HG02973 (cell line): ENCODE results near the gene RAB17.
A peak's percentile ranks its signal among the peaks of the same experiment; 100 is the strongest.

ENCODE experiments used
- ATAC-seq: cut with Tn5 transposase; IDR thresholded peaks from one replicate; pipeline ENCODE4 v1.9.1; 2021; ENCODE audit warnings: moderate library complexity; ENCODE audit not compliant: unreplicated experiment

Gene RAB17

DNA sequence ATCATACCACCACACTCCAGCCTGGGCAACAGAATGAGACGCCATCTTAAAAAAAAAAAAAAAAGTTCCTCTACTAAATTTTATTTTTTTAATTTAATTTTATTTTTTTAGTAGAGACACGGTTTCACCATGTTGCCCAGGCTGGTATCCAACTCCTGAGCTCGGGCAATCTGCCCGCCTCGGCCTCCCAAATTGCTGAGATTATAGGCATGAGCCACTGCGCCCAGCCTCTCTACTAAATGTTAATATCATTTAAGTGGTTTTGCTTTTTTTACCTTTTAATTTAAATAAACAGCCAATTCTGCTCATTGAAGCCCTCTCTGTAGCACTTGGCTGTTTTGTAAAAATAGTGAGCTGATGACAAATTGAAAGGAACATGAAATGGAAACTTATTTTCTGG is 9.2 kb downstream of the RAB17 start:
- no peak for ATAC-seq

DNA sequence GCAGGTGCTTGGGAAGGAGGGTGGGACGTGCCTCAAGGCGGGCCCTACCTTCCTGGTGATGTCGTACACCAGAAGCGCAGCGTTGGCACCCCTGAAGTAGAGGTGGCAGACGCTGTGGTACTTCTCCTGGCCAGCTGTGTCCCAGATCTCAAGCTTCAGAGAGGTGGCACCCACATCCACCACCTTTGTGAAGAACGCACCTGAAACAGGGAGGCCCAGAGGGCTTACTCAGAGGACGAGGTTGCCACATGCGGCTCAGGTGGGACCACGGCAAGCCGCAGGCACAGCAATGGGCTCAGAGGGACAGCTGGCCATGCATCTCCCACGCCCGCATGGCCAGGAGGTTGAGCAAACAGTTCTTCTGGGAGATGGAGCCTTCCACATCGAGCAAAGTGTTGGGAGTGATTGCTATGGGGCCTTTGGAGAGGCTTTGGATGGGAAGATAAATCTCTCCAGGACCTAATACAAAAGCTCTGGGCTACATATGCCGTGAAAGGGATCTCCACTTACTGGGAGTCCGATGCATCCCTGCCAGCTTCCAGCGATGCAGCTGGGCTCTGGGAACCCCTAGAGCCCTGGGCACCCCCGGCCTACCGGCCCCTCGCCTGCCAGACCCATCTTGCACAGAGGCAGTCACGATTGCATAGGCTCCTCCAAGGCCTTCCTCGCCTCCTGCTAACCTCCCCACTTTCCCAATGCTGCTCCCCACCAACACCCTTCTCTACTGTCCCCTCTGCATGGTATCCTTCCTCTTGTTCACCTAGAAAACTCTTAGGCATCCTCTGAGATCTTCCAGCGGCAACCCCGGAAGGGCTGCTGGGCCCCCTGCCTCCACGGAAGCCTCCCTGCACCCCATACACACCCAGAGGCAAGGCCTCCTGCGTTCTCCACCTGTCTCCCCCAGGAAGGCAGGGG is 12.3 kb downstream of the RAB17 start:
- ATAC-seq: no peak

DNA sequence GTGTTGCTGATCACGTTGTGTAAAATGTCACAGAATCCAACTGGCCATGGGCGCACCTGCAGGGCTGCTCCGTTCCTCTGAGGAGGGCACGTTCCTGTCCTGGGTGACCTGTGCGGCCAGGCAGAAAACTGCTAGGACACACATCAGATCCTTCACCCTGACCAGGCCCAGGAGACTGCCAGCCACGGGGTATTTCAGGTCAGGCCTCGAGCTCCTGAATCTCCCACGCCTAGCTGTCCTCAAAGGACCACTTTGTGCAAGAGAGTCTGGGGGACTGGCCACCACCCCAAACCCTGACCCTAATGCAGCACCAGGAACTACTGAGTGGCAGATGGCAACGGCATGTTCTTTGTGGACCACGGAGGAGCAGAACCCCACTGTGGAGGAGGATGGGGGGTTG is 13.1 kb downstream of the RAB17 start:
- no peak for ATAC-seq

DNA sequence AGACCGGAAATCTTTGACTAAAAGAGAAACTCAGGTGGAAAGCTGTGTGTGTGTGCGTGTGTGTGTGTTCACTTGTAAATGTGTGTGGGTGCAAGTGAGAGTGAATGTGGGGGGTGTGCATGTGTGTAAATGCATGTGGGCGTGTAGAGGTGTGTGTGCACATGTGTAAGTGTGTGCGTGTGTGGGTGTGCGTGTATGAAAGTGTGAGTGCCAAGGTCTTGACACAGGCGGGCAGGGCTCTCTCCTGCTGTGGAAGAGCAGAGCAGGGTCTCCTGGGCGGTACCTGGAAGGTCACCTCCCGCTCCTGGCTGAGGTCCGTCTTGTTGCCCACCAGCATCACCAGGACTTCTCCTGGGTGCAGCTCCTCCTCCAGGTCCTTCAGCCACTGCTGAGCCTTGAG is 13.6 kb downstream of the RAB17 start:
- ATAC-seq: no peak

DNA sequence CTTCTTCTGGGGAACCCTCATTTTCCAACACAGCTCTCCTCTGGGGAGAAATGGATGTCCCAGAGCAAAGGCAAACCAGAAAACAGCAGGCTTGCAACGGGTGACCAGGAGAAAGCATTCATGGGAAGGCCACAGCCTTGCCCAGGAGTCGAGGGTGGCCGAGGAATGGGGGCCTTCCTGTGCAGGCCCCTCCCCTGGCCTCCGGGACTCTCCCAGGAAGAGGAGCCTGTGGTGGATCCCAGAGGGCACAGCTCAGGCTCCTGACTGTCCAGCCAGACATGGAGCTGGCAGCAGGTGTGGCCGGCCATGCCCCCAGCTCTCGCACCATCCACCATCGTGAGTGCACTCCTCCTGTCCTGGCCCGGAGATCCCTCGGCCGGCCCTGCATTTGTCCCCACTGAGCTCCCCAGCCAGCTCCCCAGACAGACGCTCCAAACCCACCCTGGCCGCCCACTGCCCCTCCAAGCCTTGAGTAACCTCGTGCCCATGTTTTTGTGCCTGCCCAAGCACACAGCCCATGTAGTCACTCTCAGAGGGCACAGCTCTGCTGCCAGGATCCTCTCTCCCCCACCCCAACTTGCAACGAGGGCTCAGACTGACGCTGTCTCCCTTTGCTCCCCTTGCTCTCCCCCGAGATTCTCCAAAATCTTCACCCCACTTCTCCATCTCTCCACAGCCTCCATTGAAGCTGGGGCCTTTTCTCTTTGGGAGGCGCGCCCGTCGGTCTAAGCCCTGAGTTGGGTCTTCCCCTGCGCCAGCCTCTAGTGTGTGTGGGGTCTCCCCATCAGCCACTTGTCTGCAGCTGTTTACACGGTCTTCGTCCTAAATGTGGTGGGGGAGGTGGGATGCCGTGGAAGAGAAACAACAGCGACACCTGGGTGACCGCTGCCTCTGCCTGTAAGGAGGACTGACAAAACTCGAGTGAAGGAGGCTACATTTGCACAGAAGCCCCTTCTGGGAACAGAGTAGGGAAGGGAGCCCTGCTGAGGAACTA is 14.4 kb downstream of the RAB17 start:
- no peak for ATAC-seq

DNA sequence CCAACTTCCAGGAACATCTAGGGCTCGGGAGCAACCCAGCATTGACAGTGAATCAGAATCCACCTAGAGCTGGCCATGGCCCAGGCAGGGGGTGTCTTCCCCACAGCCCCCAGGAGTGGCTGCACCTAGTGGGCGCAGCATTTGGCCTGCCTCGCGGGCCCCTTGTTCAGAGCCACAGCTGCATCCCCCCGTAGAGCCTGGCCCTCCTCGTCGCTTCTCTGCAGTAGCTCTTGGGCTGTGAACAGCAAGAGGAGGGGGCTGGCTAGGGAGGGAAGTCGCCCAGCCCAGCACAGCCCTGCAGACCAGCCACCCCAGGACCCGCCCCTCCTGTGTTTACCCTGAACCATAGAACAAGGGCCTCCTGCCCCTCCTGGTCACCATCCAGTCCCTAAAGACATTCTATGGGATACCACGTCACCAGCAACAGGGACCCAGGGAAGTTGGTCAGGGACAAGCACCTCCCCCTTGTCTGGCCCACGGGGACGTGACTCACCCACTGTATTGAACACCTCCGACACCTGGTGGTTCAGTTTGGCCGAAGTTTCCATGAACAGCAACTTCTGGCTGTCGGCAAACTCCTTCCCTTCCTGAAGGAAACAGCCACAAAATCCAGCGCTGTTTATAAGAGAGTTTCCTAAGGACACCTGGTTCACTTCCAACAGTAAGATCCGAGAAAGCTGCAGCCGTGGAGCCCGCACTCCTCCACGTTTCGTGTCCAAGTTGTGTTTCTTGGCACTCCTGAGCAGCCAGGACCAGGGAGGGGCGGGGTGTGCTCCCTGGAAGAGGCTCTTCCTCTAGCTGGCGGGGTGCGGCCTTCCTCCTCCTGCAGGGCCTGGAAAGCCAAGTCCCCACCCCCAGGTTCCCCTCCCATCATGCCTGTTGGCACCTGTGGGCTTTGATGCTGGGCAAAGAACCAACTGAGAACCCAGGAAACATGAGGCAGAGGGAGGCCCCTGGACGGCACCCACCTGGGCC is 15.4 kb downstream of the RAB17 start:
- no peak for ATAC-seq

DNA sequence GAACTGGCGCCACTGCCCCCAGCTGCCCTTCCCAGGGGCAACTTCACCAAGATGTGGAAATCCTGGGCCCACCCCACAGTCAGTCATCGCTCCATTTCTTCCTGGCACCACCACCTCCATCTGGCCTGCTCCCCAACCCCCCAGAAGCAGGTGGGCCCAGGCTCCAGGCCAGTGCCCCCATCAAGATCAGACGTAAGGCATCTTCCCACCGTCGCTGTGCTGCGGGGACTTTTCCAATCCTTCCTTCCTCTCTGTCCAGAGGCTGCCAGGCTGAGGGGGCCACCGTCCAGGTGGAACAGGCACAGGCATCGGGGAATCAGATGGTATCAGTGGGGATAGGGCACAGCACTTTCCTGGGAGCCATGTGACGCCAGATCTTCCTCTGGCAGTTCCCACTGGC is 16.1 kb downstream of the RAB17 start:
- no peak for ATAC-seq

DNA sequence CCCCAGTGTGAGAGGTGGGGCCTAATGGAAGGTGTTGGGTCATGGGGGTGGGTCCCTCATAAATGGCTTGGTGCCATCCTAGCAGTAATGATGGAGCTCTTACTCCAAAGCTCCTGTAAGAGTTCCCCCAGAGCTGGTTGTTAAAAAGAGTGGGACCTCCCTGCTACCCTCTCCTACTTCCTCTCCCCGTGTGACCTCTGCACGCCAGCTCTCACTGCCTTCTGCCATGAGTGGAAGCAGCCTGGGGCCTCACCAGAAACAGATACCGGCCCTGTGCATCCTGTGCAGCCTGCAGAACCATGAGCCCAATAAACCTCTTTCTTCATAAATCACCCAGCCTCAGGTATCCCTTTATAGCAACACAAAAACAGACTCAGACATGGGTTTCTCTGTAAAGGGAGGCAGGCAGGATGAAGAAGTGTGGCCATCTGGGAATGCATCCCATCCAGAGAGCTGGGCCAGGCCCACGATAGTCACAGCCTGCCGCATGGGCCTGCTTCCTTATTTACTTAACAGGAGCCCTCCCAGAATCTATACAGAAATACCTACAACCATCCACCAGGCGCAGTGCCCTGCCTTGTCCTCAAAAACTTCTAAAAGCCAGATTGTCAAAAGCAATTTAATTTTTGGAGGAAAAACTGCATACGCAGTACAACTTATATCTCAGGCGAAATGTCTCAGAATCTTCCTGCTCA is 16.7 kb downstream of the RAB17 start:
- ATAC-seq: no peak

DNA sequence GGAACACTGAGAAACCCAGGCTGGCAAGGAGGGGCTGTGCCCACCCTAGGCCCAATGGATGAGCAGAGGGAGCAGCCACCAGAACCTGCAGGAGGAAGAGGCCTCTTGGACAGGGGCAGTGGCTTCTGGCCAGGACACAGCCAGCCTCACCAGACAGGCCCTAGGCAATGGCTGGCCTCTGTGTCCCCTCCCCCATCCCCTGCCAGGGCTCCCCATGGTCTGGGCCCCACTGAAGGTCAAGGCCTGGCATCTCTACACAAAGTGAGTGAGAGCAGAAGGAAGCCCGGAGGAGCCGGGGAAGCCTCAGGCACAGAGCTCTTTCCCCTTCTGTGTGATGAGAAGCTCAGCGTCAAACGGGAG is 17.8 kb downstream of the RAB17 start:
- ATAC-seq: no peak

DNA sequence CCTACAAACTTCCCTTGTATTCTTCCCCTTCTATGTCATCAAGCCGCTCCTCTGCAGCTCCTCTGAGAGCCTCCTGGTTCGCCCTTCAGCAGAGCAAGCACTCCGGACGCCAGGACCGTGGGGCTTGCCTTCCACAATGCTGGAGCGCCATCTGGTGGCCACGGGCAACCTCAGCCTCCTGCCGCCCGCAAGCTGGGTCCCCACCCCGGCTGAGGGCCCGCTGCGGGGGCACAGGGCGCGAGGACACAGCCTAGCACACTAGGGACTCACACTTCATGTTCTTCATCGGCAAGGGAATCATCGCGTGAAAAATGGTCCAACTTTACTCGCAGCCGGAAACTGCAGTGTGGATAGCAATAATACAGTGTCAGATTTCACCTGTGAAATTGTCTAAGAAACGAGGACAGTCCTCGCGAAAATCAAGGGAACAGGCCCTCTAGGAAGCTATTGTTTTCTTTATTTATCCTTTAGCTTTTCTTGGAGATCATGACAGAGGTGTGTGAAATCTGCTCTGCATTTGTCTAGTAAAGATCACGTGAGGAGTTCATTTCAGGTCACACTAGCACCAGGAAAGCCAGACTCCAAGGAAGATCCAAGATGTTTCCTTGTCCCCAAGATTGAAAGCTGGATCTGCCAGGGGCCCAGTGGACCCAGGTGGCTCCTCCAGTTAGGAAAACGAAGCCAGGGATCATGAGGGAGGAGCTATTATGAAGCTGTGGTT is 18.4 kb downstream of the RAB17 start:
- peak; percentile 77 for ATAC-seq

DNA sequence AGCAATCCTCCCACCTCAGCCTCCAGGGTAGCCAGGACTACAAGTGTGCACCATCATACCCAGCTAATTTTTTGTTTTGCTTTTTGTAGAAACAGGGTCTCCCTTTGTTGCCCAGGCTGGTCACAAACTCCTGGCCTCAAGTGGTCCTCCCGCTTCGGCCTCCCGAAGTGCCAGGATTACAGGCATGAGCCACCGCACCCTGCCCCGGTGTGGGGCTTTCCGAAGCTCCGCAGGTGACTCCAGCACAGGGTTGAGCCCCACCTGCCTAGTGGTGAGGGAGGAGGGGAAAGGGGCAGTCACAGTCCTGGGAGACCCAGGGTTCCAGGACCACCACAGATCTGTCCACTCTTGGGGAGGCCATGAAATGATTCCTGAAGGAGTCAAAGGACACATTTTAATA is 19.0 kb downstream of the RAB17 start:
- ATAC-seq: no peak

DNA sequence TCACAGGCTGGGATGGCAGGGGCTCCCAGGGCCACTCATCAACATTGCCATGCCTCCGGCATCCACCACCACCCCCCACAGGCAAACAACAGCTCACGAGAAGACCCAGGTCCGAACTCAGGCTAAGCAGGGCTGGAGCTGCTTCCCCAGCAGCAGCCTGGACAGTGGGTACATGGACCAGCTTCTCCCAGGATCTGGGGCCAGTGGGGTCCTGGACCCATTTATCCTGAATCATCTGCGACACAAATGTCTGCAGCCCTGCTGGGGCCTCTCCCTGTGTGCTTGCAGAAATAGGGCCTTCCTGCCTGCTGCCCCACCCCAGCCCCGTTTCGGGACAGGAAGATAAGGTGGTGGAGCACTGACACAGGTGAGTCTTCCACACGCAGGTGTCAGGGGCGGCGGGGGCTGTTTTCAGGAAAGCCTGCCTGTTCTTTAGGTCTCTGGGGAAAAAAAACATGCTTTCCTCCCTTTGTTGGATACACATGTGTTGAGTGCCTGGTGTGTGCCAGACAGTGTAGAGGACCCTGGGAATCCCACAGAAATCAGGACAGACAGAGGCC is 19.7 kb downstream of the RAB17 start:
- no peak for ATAC-seq

DNA sequence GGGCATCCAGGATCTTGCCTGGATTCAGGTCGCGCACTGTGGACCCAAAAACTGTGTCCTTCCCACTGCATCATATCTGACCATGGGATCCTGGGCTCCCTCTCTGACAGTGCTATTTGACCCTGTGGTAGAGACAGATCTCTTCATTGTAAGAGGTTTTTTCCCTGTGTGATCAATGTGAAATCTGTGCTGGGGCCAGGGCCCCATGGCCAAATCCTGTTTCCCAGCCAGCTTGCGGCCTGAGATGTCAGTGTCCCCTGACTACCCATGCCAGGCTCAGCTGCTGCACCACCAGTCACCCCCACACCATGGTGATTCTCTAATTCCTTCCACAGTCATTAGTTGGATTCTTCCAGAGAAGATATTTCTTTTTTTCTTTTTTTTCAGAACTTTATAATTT is 20.6 kb downstream of the RAB17 start:
- no peak for ATAC-seq

DNA sequence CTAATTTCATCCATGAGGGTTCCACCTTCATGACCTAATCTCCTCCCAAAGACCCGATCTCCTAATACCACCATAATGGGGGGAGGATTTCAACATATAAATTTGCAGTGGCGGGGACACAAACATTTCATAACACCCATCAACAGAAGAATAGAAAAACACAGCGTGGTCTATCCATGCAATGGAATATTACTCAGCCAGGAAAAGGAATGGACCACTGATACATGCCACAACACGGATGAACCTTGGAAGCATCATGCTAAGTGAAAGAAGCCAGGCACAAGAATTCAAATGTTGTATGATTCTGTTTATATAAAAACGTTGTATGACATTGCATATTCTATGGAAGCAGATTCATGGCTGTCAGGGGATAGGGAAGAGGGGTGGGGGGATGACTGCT is 21.5 kb downstream of the RAB17 start:
- no peak for ATAC-seq

DNA sequence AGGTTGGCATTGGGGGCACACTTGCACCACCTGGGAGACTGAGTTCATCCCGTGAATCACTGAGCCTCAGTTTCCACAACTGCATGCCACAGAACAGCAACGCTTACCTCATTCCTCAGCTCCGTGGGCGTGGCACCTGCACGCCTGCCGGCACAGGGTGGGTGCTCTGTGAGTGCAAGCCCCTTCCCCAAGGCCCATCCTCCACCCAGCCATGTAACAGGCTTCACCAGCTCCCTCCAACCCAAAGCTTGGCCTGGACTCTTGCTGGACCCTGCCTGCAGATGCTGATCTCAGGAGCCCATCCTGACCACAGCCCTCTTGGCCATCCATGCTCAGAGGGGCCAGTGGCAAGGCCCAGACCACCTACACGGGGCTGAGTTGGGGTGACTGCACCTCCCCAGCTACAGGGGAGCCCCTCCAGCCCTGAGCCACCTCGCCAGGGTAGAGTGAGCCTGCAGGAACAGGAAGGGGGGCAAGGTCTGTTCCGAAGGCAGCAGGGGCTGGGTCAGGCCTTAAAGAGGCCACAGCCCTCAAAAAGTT is 22.3 kb downstream of the RAB17 start:
- ATAC-seq: no peak

DNA sequence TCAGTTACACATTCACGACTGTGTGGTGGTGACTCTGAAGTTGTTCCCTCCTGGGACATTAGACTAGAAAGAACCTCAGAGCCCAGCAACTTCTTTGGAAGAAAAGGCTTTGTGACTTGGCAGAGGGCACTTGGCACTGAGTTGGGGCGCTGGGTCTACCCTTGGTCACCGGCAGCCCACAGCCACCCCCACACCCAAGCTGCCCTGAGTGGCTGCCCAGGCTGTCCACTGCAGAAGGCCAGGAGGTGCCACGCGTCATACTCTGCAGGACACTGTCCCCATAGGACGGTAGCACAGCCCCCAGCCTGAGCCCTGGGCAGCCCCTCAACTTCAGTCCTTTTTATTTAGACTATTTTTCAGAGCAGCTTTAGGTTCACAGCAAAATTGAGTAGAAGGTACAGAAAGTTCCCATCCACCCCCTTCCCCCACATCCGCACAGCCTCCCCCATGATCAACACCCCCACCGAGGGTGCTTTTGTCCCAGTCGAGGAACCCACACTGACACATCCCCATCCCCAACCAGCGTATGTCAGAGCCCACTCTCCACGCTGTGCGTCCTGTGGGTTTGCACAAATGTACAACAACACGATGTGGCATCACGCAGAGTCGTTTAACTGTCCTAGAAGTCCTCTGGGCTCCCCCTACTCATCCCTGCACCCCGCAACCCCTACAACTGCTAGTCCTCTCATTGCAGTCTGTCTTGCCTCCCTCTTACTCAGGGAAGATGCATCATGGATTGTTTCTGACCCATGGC is 23.1 kb downstream of the RAB17 start:
- ATAC-seq: no peak

DNA sequence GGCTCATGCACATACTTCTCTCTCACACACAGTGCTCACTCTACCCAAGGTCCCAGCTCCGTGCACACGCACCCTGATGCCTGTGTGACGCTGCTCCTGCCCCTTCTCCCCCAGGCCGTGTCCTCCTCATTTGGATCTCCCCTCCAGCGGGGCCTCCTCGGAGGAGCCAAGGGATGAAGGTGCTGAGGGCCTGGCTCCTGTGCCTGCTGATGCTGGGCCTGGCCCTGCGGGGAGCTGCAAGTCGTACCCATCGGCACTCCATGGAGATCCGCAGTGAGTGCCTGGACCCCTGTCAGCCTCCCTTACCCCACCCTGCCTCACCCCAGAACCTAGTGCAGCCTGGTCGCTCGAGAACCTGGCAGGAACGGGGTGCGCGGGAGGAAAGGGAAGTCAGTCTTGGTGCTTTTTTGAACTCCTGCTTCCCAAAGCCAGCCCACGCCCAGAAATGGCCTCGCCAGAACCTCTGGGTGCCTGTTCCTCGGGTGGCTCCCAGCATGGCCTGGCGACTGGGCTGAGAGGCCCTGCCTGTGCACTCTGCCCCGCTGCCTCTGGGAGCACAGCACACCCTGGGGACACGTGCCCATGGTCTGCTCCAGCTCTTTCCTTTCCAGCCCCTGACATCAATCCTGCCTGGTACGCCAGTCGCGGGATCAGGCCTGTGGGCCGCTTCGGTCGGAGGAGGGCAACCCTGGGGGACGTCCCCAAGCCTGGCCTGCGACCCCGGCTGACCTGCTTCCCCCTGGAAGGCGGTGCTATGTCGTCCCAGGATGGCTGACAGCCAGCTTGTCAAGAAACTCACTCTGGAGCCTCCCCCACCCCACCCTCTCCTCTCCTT is 23.9 kb downstream of the RAB17 start, which contains the start of gene PRLH:
Gene PRLH (plus strand): TSS at position 174 of the 835 bp plus-strand sequence. CDS start 0 bp downstream, at position 174.
- ATAC-seq: no peak
